PC-9 (cell line): ENCODE measurements around the gene WFIKKN2. TPM values are rescaled to one million over a fixed set of nuclear protein-coding genes. Genes with fewer than 3 reads are reported as not detected.

ENCODE experiments used
- BruUV-seq: library from RNA; stranded (reverse); fragments of 400-500 nt; replicated peaks from 2 replicates; lab custom pipeline; 2021; lab: Mats Ljungman, UMichigan
- CTCF ChIA-PET: fragments of 300-600 bp; sonication (Branson Sonifier 250); formaldehyde crosslinking; loops from one replicate; lab custom pipeline; 2022; ENCODE audit warnings: antibody characterized with exemption; lab: Charles Lee
- POLR2A ChIA-PET: fragments of 300-600 bp; sonication (Branson Sonifier 250); formaldehyde crosslinking; loops from one replicate; lab custom pipeline; 2022; ENCODE audit warnings: antibody characterized with exemption; ENCODE audit not compliant: unreplicated experiment; lab: Charles Lee
- DNase-seq, 2 experiments: peaks; one replicate each; pipeline versions ENCODE4 v3.0.0 to v3.0.0-alpha.2; 2015 to 2022; ENCODE audit warnings: mixed read lengths in 1 of 2
- H2AFZ ChIP-seq: fragments of 200-600 bp; sonication (generic); 2 replicates; pipeline ENCODE4 v1.8.1; 2017; ENCODE audit warnings: antibody characterized with exemption
- H3F3A ChIP-seq: fragments of 200-600 bp; sonication (generic); 2 replicates; pipeline ENCODE4 v1.8.1; 2017; ENCODE audit warnings: antibody characterized with exemption, mild to moderate bottlenecking, low read depth; ENCODE audit not compliant: insufficient read depth
- H3K27ac ChIP-seq: fragments of 200-600 bp; sonication (generic); 2 replicates; pipeline ENCODE4 v1.6.1; 2016; ENCODE audit warnings: mixed run types
- H3K27me3 ChIP-seq: fragments of 200-600 bp; sonication (generic); 2 replicates; pipeline ENCODE4 v1.6.1; 2016; ENCODE audit warnings: low read depth, mixed run types; ENCODE audit not compliant: insufficient read depth
- H3K36me3 ChIP-seq: fragments of 200-600 bp; sonication (generic); 2 replicates; pipeline ENCODE4 v1.6.1; 2016; ENCODE audit warnings: low read depth, mixed run types
- H3K4me1 ChIP-seq: fragments of 200-600 bp; sonication (generic); replicated peaks from 2 replicates; pipeline ENCODE4 v1.6.1; 2016; ENCODE audit warnings: mixed run types; ENCODE audit not compliant: insufficient read depth
- H3K4me2 ChIP-seq: fragments of 200-600 bp; sonication (generic); 2 replicates; pipeline ENCODE4 v1.6.1; 2017; ENCODE audit warnings: mixed run types
- H3K4me3 ChIP-seq: fragments of 200-600 bp; sonication (generic); 2 replicates; pipeline ENCODE4 v1.6.1; 2016; ENCODE audit warnings: mixed run types
- H3K79me2 ChIP-seq: fragments of 200-600 bp; sonication (generic); 2 replicates; pipeline ENCODE4 v1.6.1; 2017; ENCODE audit warnings: low read depth, mixed run types
- H3K9me2 ChIP-seq: fragments of 200-600 bp; sonication (generic); 2 replicates; pipeline ENCODE4 v1.8.1; 2017; ENCODE audit warnings: mild to moderate bottlenecking; ENCODE audit not compliant: insufficient read depth
- H3K9me3 ChIP-seq: fragments of 200-600 bp; sonication (generic); 2 replicates; pipeline ENCODE4 v1.8.1; 2016; ENCODE audit warnings: low read depth; ENCODE audit not compliant: insufficient read depth
- H4K20me1 ChIP-seq: fragments of 200-600 bp; sonication (generic); 2 replicates; pipeline ENCODE4 v1.8.1; 2017; ENCODE audit not compliant: insufficient read depth
- EZH2 ChIP-seq: fragments of 200-600 bp; sonication (generic); IDR thresholded peaks from 2 replicates; pipeline ENCODE4 v1.8.0; 2017; ENCODE audit warnings: antibody characterized with exemption, low read depth
- intact Hi-C: fragments of 100-400 bp; cut with micrococcal nuclease; formaldehyde crosslinking; loops from one replicate; pipeline ENCODE4 v1.10.0; 2022; ENCODE audit not compliant: unreplicated experiment
- total RNA-seq: library from RNA; stranded (reverse); gene quantifications from 2 replicates; pipeline ENCODE4 v1.2.3, GENCODE V29; 2021
- TF ChIP-seq, protein P1 (sequence below): fragments of 200-600 bp; sonication (generic); conservative IDR thresholded peaks from 2 replicates; pipeline ENCODE4 v1.6.1; 2017; ENCODE audit warnings: mixed run types, antibody characterized with exemption, mild to moderate bottlenecking, moderate library complexity

Gene WFIKKN2
- total RNA-seq, 1 experiment from 2014 or later, result not detected

DNA sequence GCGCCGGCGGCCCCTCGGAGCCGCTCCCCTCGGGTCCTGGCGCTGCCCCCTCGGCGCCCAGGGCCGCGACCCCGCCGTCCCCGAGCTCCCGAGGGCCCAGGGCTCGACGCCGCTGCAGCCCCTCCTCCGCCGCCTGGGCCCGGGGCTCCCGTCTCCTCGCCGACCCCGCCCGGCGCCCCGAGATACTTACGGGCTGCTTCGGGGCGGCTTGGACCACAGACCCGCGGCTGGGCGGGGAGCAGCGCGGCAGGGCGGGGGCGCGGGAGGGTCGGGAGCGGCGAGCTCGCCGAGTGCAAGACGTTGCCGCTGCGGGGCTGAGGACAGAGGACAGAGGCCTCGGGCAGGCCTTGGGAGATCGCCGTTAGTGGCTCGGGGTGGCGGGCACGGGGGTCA is 30.5 kb downstream of the WFIKKN2 start:
- intact Hi-C loops, result loop anchor here (1.0 kb wide), 2 partner anchors 38 to 84 kb away; no protein-coding TSS in a partner anchor
- Histone ChIP-seq H3K4me2 (peak overlapping the region; percentile 93), H2AFZ (peak overlapping the region; percentile 66), H3K27ac (peak overlapping the region; percentile 64), H4K20me1 (peaks cover 45% of the 10 kb centered on the region), H3K36me3 (peaks cover 33% of the 10 kb centered on the region), H3K9me3 (no peaks in the 10 kb centered on the region), H3K9me2 (no peaks in the 10 kb centered on the region), H3K4me1 (peaks cover 52% of the 10 kb centered on the region), H3K4me3 (peak overlapping the region; percentile 78), H3K79me2 (peaks cover 70% of the 10 kb centered on the region), H3F3A (peaks cover 65% of the 10 kb centered on the region), H3K27me3 (no peaks in the 10 kb centered on the region)
- TF ChIP-seq EZH2, result no peak
- TF ChIP-seq, protein P1, sequence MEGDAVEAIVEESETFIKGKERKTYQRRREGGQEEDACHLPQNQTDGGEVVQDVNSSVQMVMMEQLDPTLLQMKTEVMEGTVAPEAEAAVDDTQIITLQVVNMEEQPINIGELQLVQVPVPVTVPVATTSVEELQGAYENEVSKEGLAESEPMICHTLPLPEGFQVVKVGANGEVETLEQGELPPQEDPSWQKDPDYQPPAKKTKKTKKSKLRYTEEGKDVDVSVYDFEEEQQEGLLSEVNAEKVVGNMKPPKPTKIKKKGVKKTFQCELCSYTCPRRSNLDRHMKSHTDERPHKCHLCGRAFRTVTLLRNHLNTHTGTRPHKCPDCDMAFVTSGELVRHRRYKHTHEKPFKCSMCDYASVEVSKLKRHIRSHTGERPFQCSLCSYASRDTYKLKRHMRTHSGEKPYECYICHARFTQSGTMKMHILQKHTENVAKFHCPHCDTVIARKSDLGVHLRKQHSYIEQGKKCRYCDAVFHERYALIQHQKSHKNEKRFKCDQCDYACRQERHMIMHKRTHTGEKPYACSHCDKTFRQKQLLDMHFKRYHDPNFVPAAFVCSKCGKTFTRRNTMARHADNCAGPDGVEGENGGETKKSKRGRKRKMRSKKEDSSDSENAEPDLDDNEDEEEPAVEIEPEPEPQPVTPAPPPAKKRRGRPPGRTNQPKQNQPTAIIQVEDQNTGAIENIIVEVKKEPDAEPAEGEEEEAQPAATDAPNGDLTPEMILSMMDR, result no peak
- ChIA-PET CTCF (interaction anchor here (0.6 to 0.7 kb wide), 3 partner anchors 49 to 283 kb away, joined by 3 to 4 read pairs (median 3); no protein-coding TSS in a partner anchor), POLR2A (interaction anchor here (0.5 to 3.0 kb wide), 12 partner anchors 10 to 828 kb away, joined by 3 to 28 read pairs (median 4); no protein-coding TSS in a partner anchor)
- DNase-seq, result no peak
- BruUV-seq, result no TSS peak

DNA sequence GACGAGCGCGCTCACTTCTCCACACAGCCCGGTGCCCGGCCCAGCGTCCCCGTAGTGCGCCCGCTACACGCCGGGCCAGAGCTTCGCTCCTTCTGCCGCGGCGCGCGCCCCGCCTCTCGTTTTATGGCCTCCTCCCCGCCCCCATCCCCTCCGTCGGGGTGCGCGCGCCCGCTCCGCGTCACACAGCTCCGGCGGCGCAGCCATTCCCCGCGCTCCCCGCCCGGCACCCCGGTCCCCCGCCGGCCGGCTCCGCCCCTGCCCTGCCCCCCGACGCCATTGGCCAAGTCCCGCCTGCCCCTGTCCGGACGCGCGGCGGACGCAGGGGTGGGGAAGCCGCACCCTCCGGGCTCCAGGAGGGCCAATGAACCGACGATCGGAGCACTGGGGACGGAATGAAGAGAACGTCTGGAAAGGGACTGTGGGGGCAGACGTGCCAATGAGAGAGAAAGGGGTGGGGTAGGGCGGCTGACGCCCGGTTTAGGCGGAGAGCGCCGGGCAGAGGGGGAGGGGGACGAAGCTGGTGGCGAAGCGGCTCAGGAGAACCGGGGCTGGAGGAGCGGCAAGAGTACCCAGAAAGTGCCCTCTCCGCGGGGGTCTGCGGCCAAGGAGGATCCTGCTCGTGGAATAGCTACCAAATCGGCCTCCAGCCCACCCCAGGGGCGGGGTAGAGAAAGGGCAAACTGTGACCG is 31.0 kb downstream of the WFIKKN2 start, which contains the start of gene TOB1:
Gene TOB1, minus strand, starts transcription at position 94 of the 689 bp plus-strand sequence. CDS start 2,337 bp downstream, outside the sequence.
- Histone ChIP-seq H2AFZ (peak within 1 kb of the TSS; percentile 82), H3K9me2 (no peaks in the 10 kb centered on the region), H4K20me1 (peaks cover 40% of the 10 kb centered on the region), H3K4me2 (peak within 1 kb of the TSS; percentile 94), H3K4me3 (peak within 1 kb of the TSS; percentile 83), H3K27me3 (no peaks in the 10 kb centered on the region), H3K4me1 (peaks cover 51% of the 10 kb centered on the region), H3K9me3 (no peaks in the 10 kb centered on the region), H3K79me2 (peaks cover 65% of the 10 kb centered on the region), H3K36me3 (peaks cover 28% of the 10 kb centered on the region), H3F3A (peaks cover 60% of the 10 kb centered on the region), H3K27ac (peak within 1 kb of the TSS; percentile 95)
- BruUV-seq, result no TSS peak
- no peak for TF ChIP-seq EZH2
- TF ChIP-seq, protein P1, result 0 out of 2 replicates have a peak, but pooled peaks have one; percentile 18
- peak; percentile 96 to 98 for DNase-seq
- intact Hi-C loops, result loop anchor here (1.0 kb wide), 2 partner anchors 38 to 84 kb away; no protein-coding TSS in a partner anchor
- POLR2A ChIA-PET, result interaction anchor here (0.5 to 3.0 kb wide), 31 partner anchors 10 to 828 kb away, joined by 3 to 28 read pairs (median 4); no protein-coding TSS in a partner anchor
- CTCF ChIA-PET, result interaction anchor here (0.6 to 1.2 kb wide), 5 partner anchors 18 to 284 kb away, joined by 3 to 5 read pairs (median 3); no protein-coding TSS in a partner anchor

DNA sequence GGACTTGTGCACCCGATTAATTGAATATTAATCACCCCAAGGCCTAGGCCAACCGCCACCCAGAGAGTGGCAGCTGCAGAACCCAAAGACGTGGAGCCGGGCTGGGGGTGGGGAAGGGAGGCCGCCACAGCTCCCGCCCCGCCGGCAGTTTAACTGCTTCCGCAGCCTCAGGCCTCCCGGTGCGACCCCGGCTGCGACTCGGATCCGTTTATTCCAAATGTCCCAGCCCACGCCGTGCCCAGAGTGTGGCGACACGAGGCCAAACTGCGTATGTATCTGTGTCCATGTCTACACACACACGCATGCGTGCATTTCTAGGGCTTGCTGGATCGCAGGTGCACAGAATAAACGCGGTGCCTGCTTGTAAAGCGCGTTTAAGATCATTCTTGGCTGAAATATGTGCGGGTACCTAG is 31.6 kb downstream of the WFIKKN2 start:
- intact Hi-C loops, result loop anchor here (1.0 kb wide), 4 partner anchors 17 to 83 kb away; no protein-coding TSS in a partner anchor
- DNase-seq, result no peak
- H3K4me2 ChIP-seq, result peak overlapping the region; percentile 94
- H4K20me1 ChIP-seq, result peaks cover 34% of the 10 kb centered on the region
- H3K36me3 ChIP-seq, result peaks cover 22% of the 10 kb centered on the region
- peaks cover 54% of the 10 kb centered on the region for H3F3A ChIP-seq
- H3K9me3 ChIP-seq, result no peaks in the 10 kb centered on the region
- BruUV-seq, result TSS peak; percentile 80
- TF ChIP-seq, protein P1, result 0 out of 2 replicates have a peak, but pooled peaks have one; percentile 13
- TF ChIP-seq EZH2, result no peak
- ChIA-PET CTCF (interaction anchor here (0.7 to 1.2 kb wide), 3 partner anchors 17 to 98 kb away, joined by 3 to 6 read pairs (median 5); no protein-coding TSS in a partner anchor), POLR2A (interaction anchor here (0.6 to 3.0 kb wide), 14 partner anchors 17 to 215 kb away, joined by 3 to 28 read pairs (median 6); no protein-coding TSS in a partner anchor)
- peak overlapping the region; percentile 82 for H2AFZ ChIP-seq
- no peaks in the 10 kb centered on the region for H3K9me2 ChIP-seq
- peaks cover 60% of the 10 kb centered on the region for H3K79me2 ChIP-seq
- peak overlapping the region; percentile 83 for H3K4me3 ChIP-seq
- peak overlapping the region; percentile 95 for H3K27ac ChIP-seq
- H3K4me1 ChIP-seq, result peaks cover 46% of the 10 kb centered on the region
- H3K27me3 ChIP-seq, result no peaks in the 10 kb centered on the region
